AG20443 (cell line): Measurements from ENCODE around the gene NTN1.

Source experiments
- DNase-seq: peaks from one replicate; pipeline ENCODE4 v3.0.0; 2012; ENCODE audit warnings: low spot score, mixed read lengths

Gene NTN1

DNA sequence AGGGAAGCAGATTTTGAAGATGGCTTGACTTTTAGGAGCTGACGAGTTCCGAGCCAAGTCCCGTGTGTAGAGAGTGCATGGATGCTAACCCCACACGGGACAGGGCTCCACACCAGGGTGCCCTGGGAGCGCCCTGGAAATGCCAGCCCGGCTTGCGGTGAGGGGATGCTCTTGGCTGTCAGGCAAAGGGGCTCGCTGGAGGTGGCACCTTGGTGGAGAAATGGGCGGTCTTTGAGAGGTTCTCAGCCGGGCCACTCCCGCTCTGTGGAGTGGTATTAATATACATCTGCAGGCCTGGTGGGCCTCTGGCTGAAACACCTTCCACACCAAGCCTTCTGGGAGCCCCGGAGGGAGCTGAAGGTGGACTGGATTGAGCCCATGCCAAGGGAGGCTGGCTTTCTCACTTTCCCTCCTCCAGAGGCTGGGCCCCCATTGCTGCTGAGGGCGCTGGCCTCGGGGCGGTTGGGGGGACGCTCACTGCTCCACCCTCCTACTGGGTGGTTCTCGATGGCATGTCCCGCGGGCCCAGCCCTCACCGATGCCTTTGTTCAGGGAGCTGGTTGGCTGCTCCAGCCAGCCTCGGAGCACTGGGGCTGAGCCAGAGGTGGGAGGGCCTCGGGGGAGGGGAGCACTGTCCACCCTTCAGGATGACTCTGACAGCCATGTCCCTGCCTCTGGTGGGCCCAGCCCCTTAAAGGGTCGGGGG lies 210.3 kb downstream of the NTN1 start:
- no peak for DNase-seq

DNA sequence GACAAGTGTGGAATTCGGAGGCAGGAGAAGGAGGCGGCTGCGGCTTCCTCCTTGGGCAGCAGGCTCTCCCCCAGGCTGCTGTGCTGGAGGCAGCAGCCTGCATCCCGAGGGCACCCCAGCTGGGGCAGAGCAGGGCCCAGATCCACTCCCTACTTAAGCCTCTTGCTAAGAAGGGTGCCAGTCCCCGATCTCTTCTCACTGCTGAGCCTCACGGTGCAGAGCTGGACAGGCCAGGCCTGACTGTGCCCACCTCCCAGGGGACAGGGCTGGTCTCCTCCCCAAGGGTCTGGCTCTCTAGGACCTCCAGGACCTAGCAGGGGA lies 210.8 kb downstream of the NTN1 start:
- DNase-seq, result no peak

DNA sequence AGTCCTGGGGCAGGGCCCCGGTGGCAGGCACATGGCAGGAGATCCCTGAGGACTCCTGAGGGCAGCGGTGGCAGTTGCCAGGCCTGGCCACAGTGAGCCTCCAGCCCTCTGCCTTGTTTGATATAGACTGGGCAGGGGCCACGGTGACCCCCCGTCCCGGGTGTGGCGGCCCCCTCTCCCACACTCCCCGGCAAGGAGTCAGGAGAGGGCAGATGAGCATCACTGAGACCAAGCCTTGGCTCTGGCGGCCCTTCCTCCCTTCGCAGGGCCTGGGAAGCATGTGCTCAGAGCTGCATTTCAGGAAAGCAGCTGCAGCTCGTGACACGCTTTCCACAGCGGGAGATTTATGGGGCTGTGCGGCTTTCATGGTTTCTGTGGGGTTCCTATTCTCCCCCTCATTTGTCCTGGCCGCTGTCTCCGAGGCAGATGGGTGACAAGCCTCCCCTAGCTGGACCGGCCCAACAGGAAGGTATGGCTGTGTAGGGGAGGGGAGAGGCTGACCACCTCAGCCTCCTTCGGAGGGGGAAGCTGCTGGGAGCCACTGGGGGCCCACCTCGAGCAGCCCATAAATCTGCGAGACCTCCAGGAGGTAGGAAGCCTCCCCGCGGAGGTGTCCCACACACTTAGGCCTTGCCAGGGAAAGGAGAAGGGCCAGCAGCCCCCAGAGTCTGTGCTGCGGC lies 211.4 kb downstream of the NTN1 start:
- DNase-seq, result no peak

DNA sequence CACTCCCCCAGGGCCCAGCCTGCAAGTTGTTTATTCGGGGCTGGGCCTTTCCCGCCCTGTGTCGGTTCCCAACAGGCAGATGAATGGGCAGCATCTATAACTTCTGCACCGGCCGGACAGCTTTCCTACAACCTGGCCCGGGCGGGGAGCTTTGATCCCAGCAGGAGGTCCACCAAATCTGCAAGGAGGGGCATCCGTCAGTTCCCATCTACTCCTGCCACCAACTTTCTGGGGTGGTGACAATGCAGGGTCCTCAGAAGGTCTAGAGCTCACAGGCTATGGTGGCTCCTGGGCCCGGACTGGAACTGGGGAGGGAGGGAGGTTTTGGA lies 211.9 kb downstream of the NTN1 start:
- no peak for DNase-seq

DNA sequence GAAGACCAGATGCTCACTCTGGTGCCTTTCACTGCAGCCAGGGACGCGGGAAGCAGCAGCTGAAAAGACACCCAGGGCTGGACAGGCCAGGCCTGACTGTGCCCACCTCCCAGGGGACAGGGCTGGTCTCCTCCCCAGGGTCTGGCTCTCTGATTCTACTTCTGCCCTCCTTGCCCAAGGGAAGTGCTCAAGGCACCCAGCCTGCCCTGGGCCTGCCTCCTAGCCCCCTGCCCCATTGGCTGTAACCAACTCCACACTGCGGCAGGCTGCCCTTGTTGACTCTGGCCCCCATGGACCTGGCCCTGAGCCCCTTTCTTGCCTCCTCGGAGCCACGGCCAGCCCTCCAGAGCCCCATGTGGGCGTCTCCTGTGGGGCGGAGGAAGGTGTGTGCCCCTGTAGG lies 212.5 kb downstream of the NTN1 start:
- DNase-seq, result no peak

DNA sequence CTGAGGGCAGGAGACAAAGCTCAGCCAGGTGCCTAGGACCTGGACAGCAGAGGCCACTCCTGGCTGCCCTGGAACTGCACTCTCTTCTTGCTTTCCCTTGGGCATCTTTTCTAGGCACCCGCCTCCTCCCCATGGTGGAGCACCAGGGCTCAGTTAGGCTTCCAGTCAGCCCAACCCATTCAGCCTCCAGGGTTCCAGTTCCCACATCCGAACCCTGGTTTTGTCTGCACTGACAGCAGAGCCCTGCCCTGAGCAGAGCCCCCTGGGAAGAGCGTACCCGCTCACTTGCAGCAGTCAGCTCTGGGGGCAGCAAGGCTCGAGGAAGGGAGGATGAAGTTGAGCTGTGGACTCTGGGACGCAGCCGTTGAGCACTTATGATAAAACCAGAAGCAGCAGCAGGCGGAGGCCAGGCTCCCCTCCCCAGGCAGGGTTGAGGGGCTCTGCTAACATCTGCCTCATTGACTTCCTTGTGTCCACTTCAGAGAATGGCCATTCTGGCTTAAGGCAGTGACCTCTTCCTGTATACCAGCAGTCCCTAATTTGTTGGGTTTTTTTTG lies 213.2 kb downstream of the NTN1 start:
- DNase-seq, result no peak

DNA sequence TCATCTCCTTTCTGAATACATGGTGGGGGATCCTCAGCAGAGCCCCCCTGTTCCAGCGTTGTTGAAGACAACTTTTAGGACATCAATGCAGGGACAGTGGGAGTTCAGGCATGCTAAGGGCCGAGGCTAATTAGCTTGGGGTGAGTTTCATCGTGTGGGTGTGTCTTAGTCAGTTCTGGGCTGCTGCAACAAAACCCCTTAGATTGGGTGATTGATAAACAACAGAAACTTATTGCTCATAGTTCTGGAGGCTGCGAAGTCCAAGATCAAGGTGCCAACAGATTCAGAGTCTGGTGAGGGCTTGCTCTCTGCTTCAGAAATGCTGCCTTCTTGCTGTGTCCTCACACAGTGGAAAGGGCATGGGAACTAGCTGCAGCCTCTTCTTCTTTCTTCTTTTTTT lies 214.0 kb downstream of the NTN1 start:
- DNase-seq, result no peak

DNA sequence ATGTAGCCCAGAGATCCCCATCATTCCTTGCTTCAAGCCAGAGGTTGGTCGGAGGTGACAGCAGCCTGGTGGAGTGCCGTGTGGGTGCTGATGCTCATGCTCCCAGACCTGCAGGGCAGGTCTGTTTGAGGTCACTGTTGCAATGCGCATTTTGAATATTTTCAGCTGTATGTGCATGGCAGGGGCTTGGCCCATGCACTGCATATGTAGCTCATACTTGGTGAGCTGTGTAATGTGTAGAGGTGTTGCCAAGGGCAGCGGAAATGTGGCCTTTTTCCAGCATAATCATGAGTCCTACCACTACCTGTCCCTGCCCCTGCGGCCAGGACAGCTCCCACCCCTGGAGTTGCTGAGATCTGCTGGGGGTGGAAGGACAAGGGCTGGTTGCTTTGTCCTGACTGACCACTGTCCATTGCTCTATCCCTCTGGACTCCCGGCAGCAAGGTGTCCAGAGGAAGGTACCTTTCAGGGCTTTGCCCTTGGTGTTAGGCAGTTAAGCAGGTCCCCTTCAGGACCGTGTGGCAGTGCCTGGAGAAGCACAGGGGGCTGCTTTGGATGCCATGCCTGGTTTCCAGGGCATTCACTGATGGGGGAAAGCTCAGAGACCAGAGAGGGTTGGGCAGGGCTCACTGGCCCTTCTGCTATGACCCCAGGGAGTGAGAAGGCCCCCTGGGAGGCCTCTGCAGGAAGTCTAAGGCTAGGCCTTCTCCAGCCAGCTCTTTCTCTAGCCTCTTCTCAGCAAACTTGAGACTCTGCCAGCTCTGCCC lies 215.2 kb downstream of the NTN1 start:
- DNase-seq, result no peak

DNA sequence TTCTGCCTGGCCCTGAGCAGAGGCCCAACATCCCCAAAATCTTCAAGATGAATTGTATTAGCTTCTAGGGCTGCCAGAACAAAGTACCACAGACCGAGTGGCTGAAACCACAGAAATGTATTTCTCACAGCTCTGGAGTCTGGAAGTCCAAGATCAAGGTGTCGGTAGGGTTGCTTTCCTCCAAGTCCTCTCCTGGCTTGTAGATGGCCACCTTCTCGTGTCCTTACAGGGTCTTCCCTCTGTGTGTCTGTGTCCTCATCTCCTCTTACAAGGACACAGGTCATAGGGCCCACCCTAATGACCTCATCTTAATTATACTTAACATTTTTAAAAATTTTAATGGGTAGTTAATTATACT lies 215.7 kb downstream of the NTN1 start:
- DNase-seq, result no peak

DNA sequence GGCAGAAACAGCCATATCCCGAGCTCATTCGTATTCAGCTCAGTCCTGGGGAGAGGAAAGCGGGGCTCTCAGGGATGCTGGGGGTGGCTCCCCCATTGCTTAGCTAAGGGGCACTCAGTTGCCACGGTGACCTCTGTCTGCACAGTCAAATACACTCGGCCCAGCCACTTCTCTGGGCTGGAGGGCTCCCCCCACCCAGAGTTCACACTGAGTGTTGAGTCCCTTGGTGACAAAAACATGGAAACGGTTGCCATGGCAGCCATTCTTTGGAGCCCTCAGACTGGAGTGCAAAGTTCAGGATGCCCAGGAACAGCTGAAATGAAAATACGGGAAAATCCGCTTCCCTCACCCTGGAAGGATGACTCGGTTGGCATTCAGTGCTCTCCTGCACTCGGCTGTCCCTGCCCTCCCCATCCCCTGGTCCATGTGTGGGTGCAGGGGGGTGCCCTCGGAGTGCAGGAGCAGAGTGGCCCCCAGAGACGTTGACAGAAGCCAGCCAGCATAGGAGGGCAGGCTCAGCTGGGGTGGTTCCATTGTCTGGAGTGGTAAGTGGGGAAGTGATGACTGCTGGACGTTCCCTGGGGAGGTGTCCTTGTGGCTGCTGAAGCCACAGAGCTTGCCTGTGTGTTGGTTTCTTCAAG lies 216.5 kb downstream of the NTN1 start:
- DNase-seq, result no peak

DNA sequence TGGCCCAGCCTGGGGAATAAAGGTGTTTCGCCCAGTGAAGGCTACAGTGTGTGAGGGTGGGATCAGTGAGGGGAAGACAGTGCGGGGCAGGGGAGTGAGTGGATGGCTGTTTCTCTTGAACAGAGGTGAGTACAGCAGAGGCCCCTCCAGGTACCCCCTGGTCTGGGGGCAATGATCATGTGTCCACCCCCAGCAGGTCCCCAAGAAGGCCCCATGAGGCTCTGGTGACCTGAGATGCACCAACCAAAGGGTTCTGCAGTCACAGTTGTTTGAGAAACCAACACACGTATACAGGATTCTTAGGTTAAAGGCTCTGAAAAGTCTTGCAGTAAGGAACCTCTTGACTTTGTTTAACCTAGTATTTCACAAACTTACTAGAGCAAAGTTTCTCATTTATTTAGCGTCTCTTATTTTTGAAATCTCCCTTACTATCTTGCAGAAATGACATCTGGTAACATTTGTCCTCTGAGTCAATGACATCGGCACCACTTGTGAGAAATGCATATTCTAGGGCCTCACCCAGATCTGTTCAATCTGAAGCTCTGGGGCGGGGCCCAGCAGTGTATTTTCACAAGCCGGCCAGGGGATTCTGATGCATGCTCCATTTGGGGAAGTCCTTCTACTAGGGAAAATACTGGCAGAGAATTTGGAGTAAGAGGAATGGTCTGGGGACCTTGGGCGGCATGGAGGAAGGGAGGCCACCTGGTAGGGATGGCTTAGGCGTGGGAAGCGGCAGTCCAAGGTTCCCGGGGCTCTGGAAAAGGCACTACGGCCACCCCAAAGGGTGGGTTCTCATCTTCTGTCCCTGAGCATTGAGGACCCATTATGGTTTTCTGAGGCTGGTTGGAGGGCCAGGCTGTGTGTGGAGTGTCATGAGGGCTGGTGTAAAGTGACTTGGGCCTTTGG lies 217.3 kb downstream of the NTN1 start:
- DNase-seq, result no peak

DNA sequence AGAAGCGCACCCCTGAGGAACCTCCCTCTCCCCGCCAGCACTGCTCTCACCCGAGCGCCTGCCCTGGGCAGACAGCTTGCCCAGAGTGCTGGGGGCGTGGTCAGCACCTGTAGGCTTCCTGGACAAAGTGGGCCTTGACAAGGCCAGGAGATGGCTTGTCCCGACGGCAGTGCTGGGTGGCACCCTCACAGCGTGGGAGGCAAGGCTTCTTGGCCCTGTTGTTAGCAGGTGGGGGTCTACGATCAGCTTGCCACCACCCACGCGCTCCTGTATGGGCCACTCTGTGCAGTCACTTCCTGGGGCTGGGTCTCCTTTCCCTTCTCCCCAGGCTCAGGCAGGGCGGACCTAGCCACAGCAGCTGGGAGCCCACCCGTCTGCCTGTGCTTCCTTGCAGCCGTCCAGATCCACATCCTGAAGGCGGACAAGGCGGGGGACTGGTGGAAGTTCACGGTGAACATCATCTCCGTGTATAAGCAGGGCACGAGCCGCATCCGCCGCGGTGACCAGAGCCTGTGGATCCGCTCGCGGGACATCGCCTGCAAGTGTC lies 218.0 kb downstream of the NTN1 start:
- DNase-seq, result no peak

DNA sequence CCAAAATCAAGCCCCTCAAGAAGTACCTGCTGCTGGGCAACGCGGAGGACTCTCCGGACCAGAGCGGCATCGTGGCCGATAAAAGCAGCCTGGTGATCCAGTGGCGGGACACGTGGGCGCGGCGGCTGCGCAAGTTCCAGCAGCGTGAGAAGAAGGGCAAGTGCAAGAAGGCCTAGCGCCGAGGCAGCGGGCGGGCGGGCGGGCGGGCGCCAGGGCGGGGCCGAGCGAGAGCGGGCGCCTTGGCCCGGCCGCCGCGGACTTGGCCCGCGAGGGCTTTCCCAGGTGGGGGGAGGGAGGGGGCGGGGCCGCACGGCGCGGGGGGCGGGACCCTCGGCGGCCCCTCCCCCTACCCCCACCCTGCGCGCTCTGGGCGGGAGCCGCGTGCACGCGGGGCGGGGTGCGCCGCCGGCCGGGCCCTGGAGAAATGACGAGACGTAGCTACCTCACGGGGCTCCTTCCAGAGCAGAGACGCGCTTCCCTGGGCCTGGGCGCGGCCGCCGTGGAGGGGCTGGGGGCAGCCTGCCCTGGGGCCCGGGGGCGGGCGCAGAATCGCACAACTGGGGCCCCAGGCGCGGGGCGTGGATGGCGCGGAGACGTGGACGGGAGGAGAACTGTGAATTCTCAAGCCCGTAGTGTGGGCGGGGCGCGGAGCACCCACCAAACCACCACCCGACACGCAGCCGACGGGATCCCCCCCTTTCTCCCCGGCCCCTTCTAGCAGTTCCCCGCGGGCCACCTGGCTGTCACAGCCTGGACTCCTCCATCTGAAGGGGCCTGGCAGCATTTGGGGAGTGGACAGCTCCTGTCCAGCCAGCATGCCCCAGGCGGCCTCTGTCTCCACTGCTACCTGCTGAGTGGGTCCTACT lies 218.7 kb downstream of the NTN1 start:
- DNase-seq, result peak; percentile 95

DNA sequence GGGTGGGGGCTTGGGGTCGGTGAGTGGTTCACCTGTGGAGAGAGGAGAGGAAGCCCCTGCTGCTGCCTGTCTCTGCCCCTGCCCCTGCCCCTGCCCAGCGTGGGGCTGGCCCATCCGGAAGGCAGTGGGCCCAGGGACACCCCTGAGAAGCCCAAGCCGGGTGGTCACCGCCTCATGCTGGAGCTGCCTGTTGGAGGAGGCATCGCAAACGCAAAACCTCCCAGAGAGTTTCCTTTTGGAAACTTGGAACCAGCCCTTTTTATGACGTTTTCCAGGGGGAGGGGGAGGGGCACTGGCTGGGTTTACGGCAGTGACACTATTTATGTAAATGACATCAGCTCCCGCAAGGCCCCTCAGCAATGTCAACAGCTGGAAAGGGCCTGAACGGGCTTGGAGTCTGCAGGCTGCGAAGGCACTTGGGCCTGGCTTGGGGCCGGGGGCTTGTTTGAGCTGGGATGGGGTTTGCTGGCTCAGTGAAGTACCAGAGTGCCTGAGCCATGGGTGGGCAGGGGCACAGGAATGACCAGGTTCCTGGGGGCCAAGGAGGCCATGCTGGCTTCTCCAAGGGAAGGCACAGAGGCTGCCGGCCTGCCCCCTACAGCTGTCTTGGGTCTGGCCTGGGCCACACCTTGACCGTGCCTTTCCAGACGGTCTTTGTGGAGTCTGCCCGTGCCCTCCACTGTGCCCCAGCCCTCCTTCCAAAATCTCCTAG lies 219.5 kb downstream of the NTN1 start:
- peak; percentile 59 for DNase-seq

DNA sequence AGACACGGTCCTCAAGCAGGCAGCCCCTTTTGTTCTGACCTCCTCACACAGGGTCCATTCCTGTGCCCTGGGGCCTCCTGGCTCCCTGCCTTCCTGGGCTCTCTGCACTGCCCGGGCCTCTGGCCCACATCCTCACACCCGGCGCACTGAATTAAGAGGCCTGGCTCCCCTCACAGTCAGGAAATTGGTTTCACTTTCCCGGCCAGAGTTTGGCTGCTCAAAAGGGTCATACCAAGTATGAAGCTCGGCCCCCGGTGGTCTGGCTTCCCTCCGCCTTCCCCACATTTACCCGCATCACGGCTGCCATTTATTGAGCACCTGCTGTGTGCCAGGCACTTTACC lies 220.0 kb downstream of the NTN1 start:
- DNase-seq, result no peak

DNA sequence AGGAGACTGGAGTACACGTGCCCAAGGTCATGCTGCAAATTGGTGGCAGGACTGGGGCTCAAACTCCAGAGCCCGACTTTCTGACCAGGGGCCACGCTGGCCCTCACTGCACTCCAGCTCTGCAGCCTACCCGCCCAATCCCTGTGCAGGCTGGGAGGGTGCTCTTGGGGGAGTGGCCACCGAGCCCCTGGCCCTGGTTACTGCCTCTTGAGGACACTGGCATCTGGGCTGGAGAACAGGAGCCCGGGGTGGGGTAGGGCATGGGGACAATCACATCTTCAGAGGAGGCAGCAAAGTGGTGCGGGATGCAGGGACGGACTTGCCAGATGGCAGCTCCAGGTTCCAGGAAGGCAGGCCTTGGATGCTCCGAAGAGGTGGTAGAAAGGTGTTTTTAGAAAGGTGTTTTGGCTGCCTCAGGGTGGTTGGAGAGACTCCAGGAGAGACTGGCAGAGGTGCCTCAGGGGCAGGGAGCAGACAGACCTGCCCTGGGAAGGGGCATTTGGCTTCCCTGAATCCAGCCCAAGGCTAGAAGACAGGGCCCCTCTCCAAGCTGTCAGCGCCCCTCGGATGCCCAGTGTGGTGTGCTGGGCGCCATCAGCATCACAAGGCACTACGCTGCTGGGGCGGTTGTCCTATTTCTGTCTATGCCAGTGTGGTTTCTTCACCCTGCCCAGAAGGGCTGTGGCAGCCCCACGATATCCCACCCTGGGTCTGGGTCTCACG lies 220.6 kb downstream of the NTN1 start:
- no peak for DNase-seq

DNA sequence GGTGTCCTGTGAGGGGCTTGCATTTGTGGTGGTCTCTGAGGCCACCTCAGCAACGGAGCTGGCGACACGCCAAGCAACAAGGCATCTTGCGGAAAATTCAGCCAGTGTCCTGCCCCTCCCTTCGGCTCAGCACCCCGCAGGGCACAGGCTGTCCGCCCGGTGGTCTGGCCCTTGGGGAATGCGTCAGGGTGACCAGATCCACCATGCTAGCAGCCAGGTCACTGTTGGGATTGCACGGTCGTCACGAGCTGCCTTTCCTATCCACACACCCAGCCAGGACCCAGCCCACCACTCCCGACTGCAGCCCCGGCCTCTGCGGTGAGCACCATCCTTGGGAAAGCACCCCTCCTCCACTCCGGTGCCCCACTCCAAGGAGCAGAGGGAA lies 221.2 kb downstream of the NTN1 start:
- DNase-seq, result no peak

DNA sequence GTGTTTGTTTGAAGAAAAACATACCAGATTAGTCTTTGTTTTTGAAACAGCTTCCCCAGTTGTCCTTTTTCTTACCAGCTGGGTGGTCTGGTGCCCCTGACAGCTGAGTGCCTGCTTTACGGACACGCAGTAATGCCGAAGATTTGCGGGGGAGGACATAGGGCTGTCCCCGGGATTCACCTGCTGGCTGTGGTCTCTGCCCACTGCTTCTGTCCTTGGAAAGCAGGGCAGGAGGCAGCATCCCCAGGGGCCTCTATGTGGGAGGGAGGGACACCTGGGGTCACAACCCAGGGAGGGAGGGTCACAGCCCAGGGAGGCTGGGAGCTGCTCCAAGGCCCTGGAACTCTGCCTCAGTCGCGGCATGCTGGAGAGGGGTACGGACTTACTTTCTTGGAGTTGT lies 221.7 kb downstream of the NTN1 start:
- no peak for DNase-seq
